ENCODE measurements around the gene PTP4A1. TPM values are rescaled to one million over a fixed set of nuclear protein-coding genes. Genes with fewer than 3 reads are reported as not detected.

The PTP4A1 gene
- total and polyA plus RNA-seq, 2 of the 4 experiments (the other 2 are of a cell fraction), result 31.2 to 53.1 TPM

DNA sequence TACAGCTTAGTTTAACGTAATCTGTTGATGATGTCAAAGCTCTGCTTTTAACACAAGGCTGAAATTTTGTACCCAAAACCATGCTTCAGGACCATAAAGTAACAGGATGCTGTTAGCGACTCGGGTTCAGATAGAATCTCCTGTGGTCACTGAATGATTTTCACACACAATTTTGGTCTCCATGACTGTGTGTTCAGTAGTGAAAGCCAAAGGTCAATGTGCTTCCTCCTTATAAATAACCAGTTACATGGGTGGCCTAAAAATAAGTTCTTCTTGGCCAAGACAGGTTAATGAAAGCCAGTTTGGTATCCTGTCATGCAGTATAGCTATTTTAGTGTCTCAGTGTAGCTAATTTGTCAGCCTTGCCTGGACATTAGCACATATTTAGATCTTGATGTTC lies 19.1 kb upstream of the PTP4A1 start:
- no peak overlapping the region for H3K4ac ChIP-seq (ENCODE audit: low read depth, low read length)
- H3K9me3 ChIP-seq (ENCODE audit: control insufficient read depth, insufficient read depth, low read length), result no peaks in the 10 kb centered on the region
- H3K36me3 ChIP-seq (ENCODE audit: control insufficient read depth, insufficient read depth, low read length), result no peaks in the 10 kb centered on the region
- H3K9ac ChIP-seq (ENCODE audit: low read depth, low read length), result no peak overlapping the region
- H3K79me1 ChIP-seq (ENCODE audit: low read depth in 1 of 2, low read length in 2 of 2), result no peaks in the 10 kb centered on the region
- H4K20me1 ChIP-seq (ENCODE audit: insufficient read depth, low read length), result no peaks in the 10 kb centered on the region
- no peaks in the 10 kb centered on the region for H3K4me1 ChIP-seq (ENCODE audit: control insufficient read depth, insufficient read depth, low read length)
- ATAC-seq (ENCODE audit: low read depth) (no peak), DNase-seq (no peak)
- no CpG with 5 or more reads among the region's 3 CpGs for WGBS, 2 experiments (ENCODE audit: extremely low coverage in 2 of 2, insufficient read length in 1 of 2)
- H4K8ac ChIP-seq (ENCODE audit: low read depth in 2 of 2, low read length in 2 of 2), result no peak overlapping the region
- no peak overlapping the region for H2BK20ac ChIP-seq (ENCODE audit: low read depth, low read length)
- no peaks in the 10 kb centered on the region for H3K9me1 ChIP-seq (ENCODE audit: insufficient read depth, low read length)
- H3K18ac ChIP-seq (ENCODE audit: low read depth, low read length), result no peak overlapping the region
- in situ Hi-C loops (cut with MboI; ENCODE audit: low sequenced_read_pairs) (loop anchor here (25.0 kb wide), 1 partner anchor 191 kb away; no protein-coding TSS in a partner anchor), intact Hi-C loops (cut with micrococcal nuclease) (no loop called here), dilution Hi-C loops (cut with HindIII; ENCODE audit: low sequenced_read_pairs, unreplicated experiment) (no loop called here)
- H3K23ac ChIP-seq (ENCODE audit: low read depth, low read length), result no peak overlapping the region
- POLR2A ChIA-PET (ENCODE audit: unreplicated experiment), result no interaction called here
- H4K5ac ChIP-seq (ENCODE audit: low read depth, low read length), result no peak overlapping the region
- no peak overlapping the region for H2BK120ac ChIP-seq (ENCODE audit: low read depth, low read length)
- no peak overlapping the region for H4K91ac ChIP-seq (ENCODE audit: insufficient read depth, low read depth, low read length)
- BruUV-seq (replicated peaks), result no TSS peak
- H2BK5ac ChIP-seq (ENCODE audit: low read depth, low read length, poor library complexity, severe bottlenecking), result no peak overlapping the region
- CTCF ChIA-PET, result no interaction called here
- no peak overlapping the region for H3K14ac ChIP-seq (replicated peaks; ENCODE audit: low read depth, low read length)
- no peak overlapping the region for H2AK9ac ChIP-seq (replicated peaks; ENCODE audit: low read depth, low read length, poor library complexity)
- no peak overlapping the region for H3K4me2 ChIP-seq (ENCODE audit: low read depth, low read length)
- H2AFZ ChIP-seq (replicated peaks; ENCODE audit: low read length, poor library complexity), result no peak overlapping the region
- no peak overlapping the region for H3K4me3 ChIP-seq (ENCODE audit: insufficient read depth, low read depth, low read length)
- no peaks in the 10 kb centered on the region for H3K27me3 ChIP-seq (ENCODE audit: control insufficient read depth, insufficient read depth, low read length)
- no peak overlapping the region for H2AK5ac ChIP-seq (ENCODE audit: low read depth, low read length)
- no peak overlapping the region for H2BK15ac ChIP-seq (ENCODE audit: low read depth, low read length)
- no peak overlapping the region for H3K56ac ChIP-seq (ENCODE audit: extremely low read depth, insufficient read depth, low read length)
- no peak overlapping the region for H3K27ac ChIP-seq (ENCODE audit: insufficient read depth, low read length)
- TF ChIP-seq, protein P1, sequence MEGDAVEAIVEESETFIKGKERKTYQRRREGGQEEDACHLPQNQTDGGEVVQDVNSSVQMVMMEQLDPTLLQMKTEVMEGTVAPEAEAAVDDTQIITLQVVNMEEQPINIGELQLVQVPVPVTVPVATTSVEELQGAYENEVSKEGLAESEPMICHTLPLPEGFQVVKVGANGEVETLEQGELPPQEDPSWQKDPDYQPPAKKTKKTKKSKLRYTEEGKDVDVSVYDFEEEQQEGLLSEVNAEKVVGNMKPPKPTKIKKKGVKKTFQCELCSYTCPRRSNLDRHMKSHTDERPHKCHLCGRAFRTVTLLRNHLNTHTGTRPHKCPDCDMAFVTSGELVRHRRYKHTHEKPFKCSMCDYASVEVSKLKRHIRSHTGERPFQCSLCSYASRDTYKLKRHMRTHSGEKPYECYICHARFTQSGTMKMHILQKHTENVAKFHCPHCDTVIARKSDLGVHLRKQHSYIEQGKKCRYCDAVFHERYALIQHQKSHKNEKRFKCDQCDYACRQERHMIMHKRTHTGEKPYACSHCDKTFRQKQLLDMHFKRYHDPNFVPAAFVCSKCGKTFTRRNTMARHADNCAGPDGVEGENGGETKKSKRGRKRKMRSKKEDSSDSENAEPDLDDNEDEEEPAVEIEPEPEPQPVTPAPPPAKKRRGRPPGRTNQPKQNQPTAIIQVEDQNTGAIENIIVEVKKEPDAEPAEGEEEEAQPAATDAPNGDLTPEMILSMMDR (conservative IDR thresholded peaks at IDR 0.05; ENCODE audit: low read depth, low read length), result no peak
- no peak for TF ChIP-seq RCOR1 (IDR thresholded peaks at IDR 0.05; ENCODE audit: insufficient replicate concordance, low read length)
